NCI-H1048 (cell line): ENCODE measurements around the gene LRCH1.
"Not testable (repeated sequence)": the region's sequence is repeated elsewhere in the genome, so short reads cannot be mapped to it uniquely, and the experiment has no call there.

Source experiments
- DNase-seq: peaks from one replicate; lab custom pipeline; 2025; lab: John Stamatoyannopoulos, UW

The LRCH1 gene, protein sequence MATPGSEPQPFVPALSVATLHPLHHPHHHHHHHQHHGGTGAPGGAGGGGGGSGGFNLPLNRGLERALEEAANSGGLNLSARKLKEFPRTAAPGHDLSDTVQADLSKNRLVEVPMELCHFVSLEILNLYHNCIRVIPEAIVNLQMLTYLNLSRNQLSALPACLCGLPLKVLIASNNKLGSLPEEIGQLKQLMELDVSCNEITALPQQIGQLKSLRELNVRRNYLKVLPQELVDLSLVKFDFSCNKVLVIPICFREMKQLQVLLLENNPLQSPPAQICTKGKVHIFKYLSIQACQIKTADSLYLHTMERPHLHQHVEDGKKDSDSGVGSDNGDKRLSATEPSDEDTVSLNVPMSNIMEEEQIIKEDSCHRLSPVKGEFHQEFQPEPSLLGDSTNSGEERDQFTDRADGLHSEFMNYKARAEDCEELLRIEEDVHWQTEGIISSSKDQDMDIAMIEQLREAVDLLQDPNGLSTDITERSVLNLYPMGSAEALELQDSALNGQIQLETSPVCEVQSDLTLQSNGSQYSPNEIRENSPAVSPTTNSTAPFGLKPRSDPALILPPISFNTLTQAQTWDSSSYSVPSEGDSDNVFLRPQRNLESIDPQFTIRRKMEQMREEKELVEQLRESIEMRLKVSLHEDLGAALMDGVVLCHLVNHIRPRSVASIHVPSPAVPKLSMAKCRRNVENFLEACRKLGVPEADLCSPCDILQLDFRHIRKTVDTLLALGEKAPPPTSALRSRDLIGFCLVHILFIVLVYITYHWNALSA

DNA sequence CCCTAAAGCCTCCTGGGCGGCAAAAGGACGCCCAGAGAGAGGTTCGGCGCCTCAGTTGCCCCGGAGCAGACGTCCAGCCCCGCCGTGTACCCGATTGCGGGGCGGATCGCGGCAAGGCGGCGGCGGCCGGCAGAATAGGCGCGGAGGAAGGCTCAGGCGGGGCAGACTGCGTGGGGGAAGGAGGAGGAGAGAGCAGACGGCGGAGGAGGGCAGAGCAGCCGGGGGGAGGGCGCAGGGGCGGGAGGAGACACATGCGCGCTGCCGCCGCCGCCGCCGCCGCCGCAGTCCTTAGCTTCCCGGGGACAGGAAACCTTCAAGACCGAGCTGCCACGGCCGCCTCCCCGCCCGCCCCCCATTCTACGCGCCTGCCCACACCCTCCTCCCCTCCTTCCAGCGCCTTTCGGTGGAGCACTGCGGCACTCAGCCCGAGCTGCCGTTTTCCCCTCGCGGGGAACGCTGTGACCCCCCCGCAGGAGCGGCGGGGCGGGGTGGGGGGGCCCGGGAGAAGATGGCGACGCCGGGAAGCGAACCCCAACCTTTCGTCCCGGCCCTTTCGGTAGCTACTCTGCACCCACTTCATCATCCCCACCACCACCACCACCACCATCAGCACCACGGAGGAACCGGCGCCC lies at the start of gene LRCH1:
Gene LRCH1 (plus strand): TSS at position 282 of the 632 bp plus-strand sequence. CDS start 227 bp downstream, at position 509.
- DNase-seq = peak; percentile 25

- DNase-seq = no peak
Observed at GRCh38 chr13:46504036-46504435, 48.9 kb upstream of the LRCH1 start.

GRCh38 chr13:46507981-46508380 lies 45.0 kb upstream of the LRCH1 start:
- no peak for DNase-seq

DNA sequence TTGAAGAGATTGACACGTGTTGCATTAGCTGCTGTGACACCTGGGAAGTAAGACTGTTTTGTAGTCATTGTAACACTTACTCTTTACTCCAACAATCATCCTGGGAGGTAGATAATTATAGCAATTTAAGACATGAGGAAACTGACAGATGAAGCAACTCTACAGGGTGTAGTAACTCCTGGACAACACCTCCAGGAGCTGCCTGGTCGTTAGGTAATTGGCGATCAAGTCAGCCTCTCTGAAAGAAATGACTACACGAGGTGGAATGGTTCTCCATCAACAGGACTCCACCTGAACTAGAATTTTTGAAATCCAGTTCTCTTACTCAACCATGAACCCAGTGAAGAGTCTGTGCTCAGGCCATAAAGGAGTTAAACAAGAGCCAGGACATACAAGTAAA lies 43.0 kb upstream of the LRCH1 start:
- DNase-seq = no peak

GRCh38 chr13:46515803-46516202 lies 37.2 kb upstream of the LRCH1 start:
- no peak for DNase-seq

DNA sequence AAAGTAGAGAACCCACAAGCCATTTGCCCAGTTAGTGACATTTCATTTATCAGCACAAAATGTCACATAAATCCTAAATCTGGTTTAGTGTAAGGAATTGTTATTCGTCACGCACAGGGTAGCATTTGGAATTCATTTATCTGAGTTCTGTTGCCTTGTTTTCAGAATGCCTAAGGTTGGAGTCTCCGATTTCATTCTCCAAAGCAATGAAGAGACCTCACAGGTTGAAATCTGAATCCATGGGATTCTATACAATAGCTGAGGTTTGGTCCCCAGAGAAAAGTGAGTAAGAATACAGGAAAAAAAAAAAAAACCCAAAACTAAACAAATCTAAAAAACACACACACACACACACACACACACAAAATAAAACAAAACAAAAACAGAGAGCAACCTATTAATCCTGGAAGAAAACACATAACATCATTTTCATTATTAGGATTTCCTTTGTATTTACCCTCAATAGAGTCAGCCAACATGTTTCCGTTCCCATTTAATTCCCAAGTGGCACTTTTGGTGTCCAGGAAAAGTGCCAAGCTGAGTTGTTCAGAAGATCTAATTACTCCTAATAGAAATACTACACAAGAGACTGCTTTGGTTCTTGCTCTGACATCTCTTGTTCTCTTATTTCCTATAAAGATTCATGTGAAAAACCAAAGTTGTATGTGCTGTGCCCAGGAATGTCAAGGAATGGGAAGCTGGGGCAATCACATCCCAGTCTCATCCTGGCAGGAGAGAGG lies 36.2 kb upstream of the LRCH1 start:
- DNase-seq = no peak

- not testable (repeated sequence) for DNase-seq
Observed at GRCh38 chr13:46517748-46518147, 35.2 kb upstream of the LRCH1 start.

- no peak for DNase-seq
Observed at GRCh38 chr13:46519182-46519581, 33.8 kb upstream of the LRCH1 start.

GRCh38 chr13:46520166-46520565 lies 32.8 kb upstream of the LRCH1 start:
- no peak for DNase-seq

- no peak for DNase-seq
Observed at GRCh38 chr13:46521486-46521885, 31.5 kb upstream of the LRCH1 start.

GRCh38 chr13:46521921-46522747 lies 30.8 kb upstream of the LRCH1 start:
- DNase-seq = no peak

GRCh38 chr13:46522748-46523030 lies 30.3 kb upstream of the LRCH1 start:
- no peak for DNase-seq

- DNase-seq = no peak
Observed at GRCh38 chr13:46523972-46524752, 28.8 kb upstream of the LRCH1 start.

DNA sequence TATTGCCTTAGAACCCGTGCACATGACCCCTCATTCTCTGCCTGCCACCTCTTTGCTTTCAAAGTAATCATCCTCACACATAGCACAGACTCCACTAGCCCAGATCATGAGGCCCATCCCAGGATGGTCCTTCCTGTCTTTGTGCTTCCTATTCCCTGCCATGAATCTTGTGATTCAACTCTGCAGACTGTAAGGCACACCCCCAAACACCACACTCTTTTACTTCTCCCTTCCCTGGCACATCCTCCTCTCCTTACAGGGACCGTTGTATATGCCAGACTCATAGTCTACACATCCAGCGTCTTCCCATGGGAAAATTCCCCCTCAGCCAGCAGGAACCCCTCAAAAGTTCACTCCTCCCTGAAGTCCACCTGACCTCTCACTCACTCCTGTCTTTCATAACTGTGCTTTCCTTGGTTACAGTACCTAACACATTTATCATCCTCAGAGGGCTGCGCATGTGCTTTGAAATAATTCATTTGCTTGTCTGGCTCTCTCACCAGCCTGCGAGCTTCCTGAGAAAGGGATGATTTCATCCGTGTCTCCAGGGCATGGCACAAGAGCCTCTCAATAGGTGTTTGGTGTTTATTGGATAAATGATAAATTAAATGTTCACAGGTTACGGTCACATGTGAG lies 26.8 kb upstream of the LRCH1 start:
- DNase-seq = no peak

DNA sequence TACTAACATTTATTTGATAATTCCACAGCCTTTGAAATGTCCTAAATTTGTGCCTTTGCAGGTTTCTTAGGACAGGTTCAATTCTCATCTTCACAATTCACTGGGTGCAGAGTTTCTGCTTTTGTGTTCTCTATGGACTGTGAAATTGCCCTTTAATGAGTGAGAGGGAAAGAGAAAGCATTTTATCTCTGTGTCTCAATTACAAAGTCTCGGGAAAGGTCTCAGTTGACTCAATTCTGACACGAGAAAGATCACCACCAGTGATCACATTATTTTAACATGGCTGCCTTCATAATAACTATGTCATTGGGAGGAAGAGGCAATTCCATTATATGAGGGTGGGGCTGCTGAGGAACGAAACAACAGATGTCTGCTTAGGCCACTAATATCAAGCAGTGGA lies 26.2 kb upstream of the LRCH1 start:
- DNase-seq = no peak

GRCh38 chr13:46527237-46527636 lies 25.7 kb upstream of the LRCH1 start:
- no peak for DNase-seq

- DNase-seq = no peak
Observed at GRCh38 chr13:46529216-46529919, 23.6 kb upstream of the LRCH1 start.

GRCh38 chr13:46530084-46530935 lies 22.7 kb upstream of the LRCH1 start:
- no peak for DNase-seq

- DNase-seq = no peak
Observed at GRCh38 chr13:46531953-46532352, 21.0 kb upstream of the LRCH1 start.
